OCI-LY1 (cell line): ENCODE data around the gene MCAT.

Experiments used
- EZH2 ChIP-seq: fragments of 200-600 bp; sonication (generic), shearing (Covaris generic); IDR thresholded peaks from 2 replicates; pipeline ENCODE4 v1.8.0; 2017; ENCODE audit warnings: borderline replicate concordance, mixed run types, mild to moderate bottlenecking, antibody characterized with exemption, low read length, moderate library complexity, mixed read lengths
- TF ChIP-seq, protein P1 (sequence below): fragments of 200-600 bp; sonication (generic), shearing (Covaris generic); IDR thresholded peaks from 2 replicates; pipeline ENCODE4 v1.5.1; 2017; ENCODE audit warnings: mild to moderate bottlenecking, antibody characterized with exemption, low read length, moderate library complexity, mixed read lengths

DNA sequence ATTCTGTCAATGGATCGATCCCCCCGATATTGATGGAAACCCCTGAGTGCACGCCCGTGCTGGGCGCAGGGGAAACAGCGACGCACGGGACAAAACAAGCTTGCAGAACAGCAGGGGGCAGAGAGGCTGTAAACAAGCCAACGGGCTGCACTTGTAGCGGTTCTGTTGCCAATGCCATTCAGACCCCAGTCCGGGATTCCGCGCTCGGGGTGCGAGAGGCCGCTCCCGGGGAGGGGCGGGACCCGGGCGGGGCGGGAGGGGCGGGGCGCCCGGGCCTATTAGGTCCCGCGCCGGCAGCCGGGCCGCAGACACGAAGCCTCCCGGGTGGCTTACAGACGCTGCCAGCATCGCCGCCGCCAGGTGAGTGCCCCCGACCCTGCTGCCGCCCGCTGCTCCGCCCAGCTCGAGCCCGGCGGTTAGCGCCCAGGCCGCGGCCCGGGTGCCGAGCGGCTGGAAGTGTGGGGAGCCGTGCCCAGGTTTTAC is 32.7 kb downstream of the MCAT start, which contains the start of gene BIK:
- TF ChIP-seq, protein P1, sequence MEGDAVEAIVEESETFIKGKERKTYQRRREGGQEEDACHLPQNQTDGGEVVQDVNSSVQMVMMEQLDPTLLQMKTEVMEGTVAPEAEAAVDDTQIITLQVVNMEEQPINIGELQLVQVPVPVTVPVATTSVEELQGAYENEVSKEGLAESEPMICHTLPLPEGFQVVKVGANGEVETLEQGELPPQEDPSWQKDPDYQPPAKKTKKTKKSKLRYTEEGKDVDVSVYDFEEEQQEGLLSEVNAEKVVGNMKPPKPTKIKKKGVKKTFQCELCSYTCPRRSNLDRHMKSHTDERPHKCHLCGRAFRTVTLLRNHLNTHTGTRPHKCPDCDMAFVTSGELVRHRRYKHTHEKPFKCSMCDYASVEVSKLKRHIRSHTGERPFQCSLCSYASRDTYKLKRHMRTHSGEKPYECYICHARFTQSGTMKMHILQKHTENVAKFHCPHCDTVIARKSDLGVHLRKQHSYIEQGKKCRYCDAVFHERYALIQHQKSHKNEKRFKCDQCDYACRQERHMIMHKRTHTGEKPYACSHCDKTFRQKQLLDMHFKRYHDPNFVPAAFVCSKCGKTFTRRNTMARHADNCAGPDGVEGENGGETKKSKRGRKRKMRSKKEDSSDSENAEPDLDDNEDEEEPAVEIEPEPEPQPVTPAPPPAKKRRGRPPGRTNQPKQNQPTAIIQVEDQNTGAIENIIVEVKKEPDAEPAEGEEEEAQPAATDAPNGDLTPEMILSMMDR: peak; percentile 66
- TF ChIP-seq EZH2: no peak
